ENCODE results near the gene PI4KA.

- no peak for TF ChIP-seq CTCF (IDR thresholded peaks at IDR 0.05)
- TF ChIP-seq POLR2A (IDR thresholded peaks at IDR 0.05): no peak
These were observed 7.3 kb upstream of the PI4KA start for GRCh38 chr22:20865875-20866445.
